Endodermal cell (in vitro differentiated cells): ENCODE measurements around the gene KLK14. TPM values are rescaled to one million over a fixed set of nuclear protein-coding genes. Genes with fewer than 3 reads are reported as not detected.

ENCODE experiments used
- DNase-seq: peaks from one replicate; pipeline ENCODE4 v3.0.0-alpha.2; 2017
- H3K27ac ChIP-seq: 2 replicates; pipeline ENCODE4 v1.5.1; 2013; ENCODE audit warnings: mild to moderate bottlenecking, low read depth, low read length, moderate library complexity
- H3K27me3 ChIP-seq: 2 replicates; pipeline ENCODE4 v1.6.1; 2013; ENCODE audit warnings: mild to moderate bottlenecking, low read length, moderate library complexity; ENCODE audit not compliant: insufficient read depth, control insufficient read depth, poor library complexity, severe bottlenecking
- H3K36me3 ChIP-seq: 2 replicates; pipeline ENCODE4 v1.7.0; 2013; ENCODE audit warnings: mild to moderate bottlenecking, low read length, moderate library complexity; ENCODE audit not compliant: control insufficient read depth, insufficient read depth
- H3K4me1 ChIP-seq: one replicate; pipeline ENCODE4 v1.7.0; 2013; ENCODE audit warnings: low read length; ENCODE audit not compliant: control insufficient read depth, insufficient read depth
- H3K4me3 ChIP-seq: 2 replicates; pipeline ENCODE4 v1.5.1; 2013; ENCODE audit warnings: mild to moderate bottlenecking, low read length, moderate library complexity
- H3K9ac ChIP-seq: 2 replicates; pipeline ENCODE4 v1.6.1; 2013; ENCODE audit warnings: mild to moderate bottlenecking, low read length, moderate library complexity; ENCODE audit not compliant: poor library complexity, severe bottlenecking; ENCODE audit errors: extremely low read depth
- H3K9me3 ChIP-seq: 2 replicates; pipeline ENCODE4 v1.6.1; 2013; ENCODE audit warnings: mild to moderate bottlenecking, low read length, moderate library complexity; ENCODE audit not compliant: control insufficient read depth
- H3K27ac Mint-ChIP-seq: 2 replicates; pipeline ENCODE4 v1.8.0; 2020; ENCODE audit warnings: mixed read lengths
- H3K27me3 Mint-ChIP-seq: 2 replicates; pipeline ENCODE4 v1.8.0; 2021; ENCODE audit warnings: mild to moderate bottlenecking, mixed read lengths; ENCODE audit not compliant: insufficient read depth
- H3K36me3 Mint-ChIP-seq: 2 replicates; pipeline ENCODE4 v1.8.0; 2020; ENCODE audit warnings: low read depth, mixed read lengths
- H3K4me1 Mint-ChIP-seq: 2 replicates; pipeline ENCODE4 v1.8.0; 2020; ENCODE audit warnings: mixed read lengths
- H3K4me3 Mint-ChIP-seq: 2 replicates; pipeline ENCODE4 v1.8.0; 2020; ENCODE audit warnings: mild to moderate bottlenecking, moderate library complexity, mixed read lengths
- H3K9me3 Mint-ChIP-seq: 2 replicates; pipeline ENCODE4 v1.8.0; 2020; ENCODE audit warnings: mild to moderate bottlenecking, mixed read lengths
- CTCF ChIP-seq: fragments of 200-600 bp; sonication (generic); conservative IDR thresholded peaks from 2 replicates; pipeline ENCODE4 v1.5.0; 2021; ENCODE audit warnings: antibody characterized with exemption, mild to moderate bottlenecking
- WGBS, 2 experiments: methylation state at CpG; one replicate each; pipeline versions ENCODE4 v1.1.5 to v1.1.7; 2013; ENCODE audit warnings: missing lambda C conversion rate in 2 of 2, mixed read lengths in 1 of 2; ENCODE audit not compliant: insufficient coverage in 1 of 2, insufficient read length in 1 of 2; 5-methylcytosine and 5-hydroxymethylcytosine counted together
- total RNA-seq, 2 donors: library from RNA; stranded (reverse); fragmentation: NEBNext Ultra II Directional in 1 of 2; extraction: Animal tissue kit (Norgen Biotek cat#: 25700) in 1 of 2; gene quantifications; 2 replicates in 1 of 2; 3 replicates in 1 of 2; pipeline ENCODE4 v1.2.1, GENCODE V29; 2021

KLK14 gene
- total RNA-seq, 2 donors from 2014 or later: 0.55 to 0.71 TPM

GRCh38 chr19:51086153-51086850, 3.6 kb upstream of the KLK14 start:
- 82 to 87% methylated on average over 15 to 18 of the region's 18 CpGs for WGBS, 2 experiments

DNA sequence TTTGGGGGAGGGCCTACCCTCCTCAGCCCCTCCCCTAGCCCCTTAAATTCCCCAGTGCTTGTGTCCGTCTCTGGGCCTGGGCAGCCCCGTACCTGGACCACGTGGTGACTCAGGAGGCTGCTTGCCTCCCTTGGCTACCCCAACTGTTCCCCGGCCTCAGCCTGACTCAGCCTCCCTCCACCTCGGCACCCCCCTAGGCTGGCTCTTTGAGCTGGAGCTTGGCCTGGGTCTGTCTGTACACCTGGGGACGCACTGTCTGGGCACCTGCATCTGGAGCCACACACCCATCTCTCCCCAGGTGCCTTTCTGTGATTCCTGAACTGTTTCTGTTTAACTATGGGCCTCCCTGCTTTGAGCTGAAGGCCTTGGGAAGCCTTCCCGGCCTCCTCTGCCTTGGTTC, 1.8 kb upstream of the KLK14 start:
- DNase-seq: no peak
- no peaks in the 10 kb centered on the region for H3K9me3 ChIP-seq
- Mint-ChIP-seq H3K4me1 (no peaks in the 10 kb centered on the region), H3K9me3 (no peaks in the 10 kb centered on the region), H3K36me3 (no peaks in the 10 kb centered on the region), H3K27me3 (peaks cover 21% of the 10 kb centered on the region), H3K4me3 (no peak overlapping the region), H3K27ac (no peak overlapping the region)
- no peaks in the 10 kb centered on the region for H3K4me1 ChIP-seq
- no peaks in the 10 kb centered on the region for H3K36me3 ChIP-seq
- no peak overlapping the region for H3K9ac ChIP-seq
- H3K27me3 ChIP-seq: no peaks in the 10 kb centered on the region
- TF ChIP-seq CTCF: no peak
- no peak overlapping the region for H3K27ac ChIP-seq
- 89 to 90% methylated on average over 2 to 7 of the region's 7 CpGs for WGBS, 2 experiments
- no peak overlapping the region for H3K4me3 ChIP-seq

More at GRCh38 chr19:51086153-51086850, 3.6 kb upstream of the KLK14 start:
- Mint-ChIP-seq H3K4me3 (no peak overlapping the region), H3K36me3 (no peaks in the 10 kb centered on the region), H3K27ac (no peak overlapping the region), H3K9me3 (no peaks in the 10 kb centered on the region), H3K27me3 (peaks cover 28% of the 10 kb centered on the region), H3K4me1 (peaks cover 2% of the 10 kb centered on the region)
- H3K9me3 ChIP-seq: no peaks in the 10 kb centered on the region
- H3K27ac ChIP-seq: no peak overlapping the region
- H3K4me1 ChIP-seq: no peaks in the 10 kb centered on the region
- H3K27me3 ChIP-seq: no peaks in the 10 kb centered on the region
- no peaks in the 10 kb centered on the region for H3K36me3 ChIP-seq
- TF ChIP-seq CTCF: no peak
- no peak overlapping the region for H3K9ac ChIP-seq
- no peak overlapping the region for H3K4me3 ChIP-seq
- no peak for DNase-seq

DNA sequence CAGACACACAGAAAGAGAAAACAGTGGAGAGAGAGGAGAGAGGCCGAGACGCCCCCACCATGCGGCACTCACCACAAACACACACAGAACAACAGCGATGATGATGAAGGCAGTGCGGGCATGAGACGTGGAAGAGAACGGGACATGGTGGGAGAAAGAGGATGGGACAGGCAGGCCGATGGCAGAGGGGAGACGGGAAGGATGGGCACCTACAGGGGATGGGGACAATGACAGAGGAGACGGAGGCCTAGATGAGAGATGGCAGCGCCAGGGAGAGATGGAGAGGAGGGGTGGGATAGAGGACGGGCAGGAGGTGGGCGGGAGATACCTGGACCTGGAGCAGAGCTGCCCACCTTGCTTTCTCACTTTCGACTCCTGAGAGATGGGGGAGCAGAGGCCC, 1.1 kb upstream of the KLK14 start:
- no peak for TF ChIP-seq CTCF
- H3K27ac ChIP-seq: no peak overlapping the region
- 89 to 92% methylated on average over 6 to 11 of the region's 14 CpGs for WGBS, 2 experiments
- H3K27me3 Mint-ChIP-seq: peaks cover 20% of the 10 kb centered on the region
- no peaks in the 10 kb centered on the region for H3K9me3 Mint-ChIP-seq
- no peaks in the 10 kb centered on the region for H3K36me3 Mint-ChIP-seq
- H3K27ac Mint-ChIP-seq: no peak overlapping the region
- no peaks in the 10 kb centered on the region for H3K4me1 Mint-ChIP-seq
- H3K4me1 ChIP-seq: no peaks in the 10 kb centered on the region
- no peaks in the 10 kb centered on the region for H3K9me3 ChIP-seq
- no peaks in the 10 kb centered on the region for H3K36me3 ChIP-seq
- H3K9ac ChIP-seq: no peak overlapping the region
- no peak overlapping the region for H3K4me3 Mint-ChIP-seq
- H3K27me3 ChIP-seq: no peaks in the 10 kb centered on the region
- no peak overlapping the region for H3K4me3 ChIP-seq
- no peak for DNase-seq
